Measurements from ENCODE around the gene GPC2. TPM values are rescaled to one million over a fixed set of nuclear protein-coding genes. Genes with fewer than 3 reads are reported as not detected.
A peak's percentile ranks its signal among the peaks of the same experiment; 100 is the strongest.

Gene GPC2
- total RNA-seq, 6 experiments from 2014 or later, result 0.57 to 1.4 (median 0.86) TPM

DNA sequence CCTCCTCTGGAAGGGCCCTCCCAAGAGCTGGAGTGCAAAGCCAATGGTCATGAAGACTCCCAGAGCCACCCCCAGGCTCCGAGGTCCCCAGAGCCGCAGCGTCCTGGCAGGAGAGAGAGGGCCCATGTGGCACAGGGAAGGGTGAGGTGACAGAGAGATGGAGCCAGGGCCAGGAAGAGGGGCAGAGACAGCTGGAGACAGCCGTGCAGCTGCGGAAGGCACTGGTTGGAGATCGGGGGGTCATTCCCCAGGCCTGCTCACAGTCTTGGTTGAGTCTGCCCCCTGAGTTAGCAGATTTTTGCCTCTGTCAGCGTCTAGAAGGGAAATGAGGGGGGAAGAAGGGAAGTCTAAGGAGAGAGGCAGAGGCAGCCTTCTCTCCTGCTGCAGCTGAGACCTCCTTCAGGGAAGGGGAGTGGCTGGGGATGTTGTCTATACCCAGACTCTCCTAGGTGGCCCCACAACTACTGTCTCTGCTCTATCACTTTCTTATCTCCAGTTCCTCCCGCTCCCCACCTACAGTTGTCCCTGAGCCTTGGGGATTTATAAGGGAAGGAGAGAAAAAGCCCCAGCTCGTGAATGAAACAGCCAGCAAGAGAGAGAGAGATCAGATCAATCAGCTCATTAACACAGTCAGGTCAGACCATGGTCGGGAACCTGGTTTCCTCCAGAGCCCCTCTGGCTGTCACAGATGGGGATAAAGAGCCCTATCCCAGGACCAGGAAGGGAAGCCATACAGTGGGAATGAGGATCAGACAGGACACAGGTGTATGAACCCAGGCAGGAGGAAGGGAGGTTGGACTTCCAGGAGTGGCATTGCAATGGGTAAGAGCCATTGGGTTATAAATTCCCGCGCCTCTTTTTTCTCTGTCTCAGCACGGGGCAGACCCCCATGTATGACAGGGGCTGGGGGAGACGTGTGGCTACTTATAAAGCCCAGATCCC, 9.9 kb downstream of the GPC2 start:
- H3K4me1 Mint-ChIP-seq (ENCODE audit: low read depth), result peaks cover 33% of the 10 kb centered on the region

GRCh38 chr7:100166317-100166940, 10.8 kb downstream of the GPC2 start:
- peaks cover 33% of the 10 kb centered on the region for H3K4me1 Mint-ChIP-seq (ENCODE audit: low read depth)
- no peaks in the 10 kb centered on the region for H3K9me3 Mint-ChIP-seq
- TF ChIP-seq CTCF (IDR thresholded peaks at IDR 0.05), result no peak
- no peak overlapping the region for H3K4me3 Mint-ChIP-seq
- DNase-seq, result no peak
- H3K27me3 Mint-ChIP-seq (ENCODE audit: insufficient read depth), result peaks cover 2% of the 10 kb centered on the region; the same call in 1 of the 2 replicates
- H3K36me3 Mint-ChIP-seq (ENCODE audit: low read depth), result no peaks in the 10 kb centered on the region
- H3K27ac Mint-ChIP-seq, result no peak overlapping the region

More for the DNA sequence above, 9.9 kb downstream of the GPC2 start:
- TF ChIP-seq CTCF (IDR thresholded peaks at IDR 0.05), result no peak
- Mint-ChIP-seq H3K4me3 (peak overlapping the region; percentile 91), H3K27ac (peak overlapping the region; percentile 87), H3K36me3 (ENCODE audit: low read depth) (no peaks in the 10 kb centered on the region), H3K9me3 (no peaks in the 10 kb centered on the region), H3K27me3 (ENCODE audit: insufficient read depth) (peaks cover 2% of the 10 kb centered on the region; the same call in 1 of the 2 replicates)
- DNase-seq, result no peak

DNA sequence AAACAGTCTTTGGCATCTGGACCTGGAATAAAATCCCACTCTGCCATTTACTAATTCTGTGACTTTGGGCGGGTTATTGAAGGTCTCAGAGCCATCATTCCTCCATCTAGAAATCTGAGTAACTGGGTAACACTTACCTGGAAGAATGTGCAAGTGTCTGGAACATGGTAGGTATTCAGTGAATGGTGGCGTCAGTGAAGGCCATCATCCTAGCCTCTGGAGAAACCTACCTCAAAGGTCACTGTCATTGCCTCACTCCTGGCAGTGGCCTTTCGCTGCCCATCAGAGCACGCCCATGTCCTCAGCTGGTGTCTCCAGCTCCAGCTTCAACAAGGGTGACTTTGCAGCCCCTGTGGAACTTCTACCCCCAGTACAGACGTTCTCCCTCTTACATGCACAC, 13.3 kb downstream of the GPC2 start:
- peaks cover 2% of the 10 kb centered on the region; the same call in 1 of the 2 replicates for H3K27me3 Mint-ChIP-seq (ENCODE audit: insufficient read depth)
- no peak overlapping the region for H3K4me3 Mint-ChIP-seq
- H3K9me3 Mint-ChIP-seq, result no peaks in the 10 kb centered on the region
- no peak overlapping the region for H3K27ac Mint-ChIP-seq
- peaks cover 30% of the 10 kb centered on the region for H3K4me1 Mint-ChIP-seq (ENCODE audit: low read depth)
- H3K36me3 Mint-ChIP-seq (ENCODE audit: low read depth), result no peaks in the 10 kb centered on the region
- DNase-seq, result no peak
- TF ChIP-seq CTCF (IDR thresholded peaks at IDR 0.05), result no peak

DNA sequence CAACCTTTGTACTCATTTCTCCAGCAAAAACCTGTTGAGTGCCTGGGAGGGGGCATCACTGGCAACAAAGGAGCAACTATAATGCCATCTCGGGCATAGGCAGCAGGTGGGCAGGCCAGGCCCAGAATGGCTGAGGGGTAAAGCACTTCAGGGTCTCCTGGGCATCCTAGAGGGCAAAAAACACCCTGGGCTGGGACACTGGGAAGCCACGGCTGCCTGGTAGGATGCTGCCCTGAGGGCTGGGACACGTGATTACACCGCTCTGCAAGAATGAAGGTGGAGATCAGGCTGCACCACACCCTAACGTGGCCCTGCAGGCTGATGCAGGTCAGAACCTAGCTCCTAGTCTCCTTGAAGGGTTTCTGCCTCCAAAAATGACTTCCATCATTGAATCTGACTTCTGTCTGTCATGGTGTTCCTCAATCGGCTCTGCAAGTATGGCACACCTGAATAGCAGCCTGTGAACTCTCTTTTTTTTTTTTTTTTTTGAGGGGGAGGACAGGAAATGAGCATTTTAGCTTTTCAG, 14.1 kb downstream of the GPC2 start:
- Mint-ChIP-seq H3K4me3 (no peak overlapping the region), H3K27ac (no peak overlapping the region), H3K36me3 (ENCODE audit: low read depth) (no peaks in the 10 kb centered on the region), H3K4me1 (ENCODE audit: low read depth) (peaks cover 24% of the 10 kb centered on the region), H3K9me3 (no peaks in the 10 kb centered on the region), H3K27me3 (ENCODE audit: insufficient read depth) (peaks cover 2% of the 10 kb centered on the region; the same call in 1 of the 2 replicates)
- TF ChIP-seq CTCF (IDR thresholded peaks at IDR 0.05), result no peak
- DNase-seq, result no peak

GRCh38 chr7:100160067-100160466, 17.1 kb downstream of the GPC2 start:
- H3K27ac Mint-ChIP-seq, result no peak overlapping the region
- DNase-seq, result no peak
- no peak for TF ChIP-seq CTCF (IDR thresholded peaks at IDR 0.05)
- H3K4me3 Mint-ChIP-seq, result no peak overlapping the region
- H3K27me3 Mint-ChIP-seq (ENCODE audit: insufficient read depth), result no peaks in the 10 kb centered on the region
- no peaks in the 10 kb centered on the region for H3K9me3 Mint-ChIP-seq
- peaks cover 30% of the 10 kb centered on the region for H3K4me1 Mint-ChIP-seq (ENCODE audit: low read depth)
- H3K36me3 Mint-ChIP-seq (ENCODE audit: low read depth), result peaks cover 5% of the 10 kb centered on the region
